Metanephros (tissue), 2 donors: ENCODE measurements around the gene MTMR3. TPM values are rescaled to one million over a fixed set of nuclear protein-coding genes. Genes with fewer than 3 reads are reported as not detected.

Source experiments
- small RNA-seq: library from RNA; depleted of rRNA; stranded (forward); fragments of <200 nt; gene quantifications from one replicate; pipeline ENCODE3, GENCODE V24; 2014; ENCODE audit warnings: low replicate concordance
- total RNA-seq: library from RNA; depleted of rRNA; stranded (reverse); fragments of >200 nt; gene quantifications from one replicate; pipeline ENCODE4 v1.2.3, GENCODE V29; 2014

Gene MTMR3
- total RNA-seq, result 77.4 TPM

DNA sequence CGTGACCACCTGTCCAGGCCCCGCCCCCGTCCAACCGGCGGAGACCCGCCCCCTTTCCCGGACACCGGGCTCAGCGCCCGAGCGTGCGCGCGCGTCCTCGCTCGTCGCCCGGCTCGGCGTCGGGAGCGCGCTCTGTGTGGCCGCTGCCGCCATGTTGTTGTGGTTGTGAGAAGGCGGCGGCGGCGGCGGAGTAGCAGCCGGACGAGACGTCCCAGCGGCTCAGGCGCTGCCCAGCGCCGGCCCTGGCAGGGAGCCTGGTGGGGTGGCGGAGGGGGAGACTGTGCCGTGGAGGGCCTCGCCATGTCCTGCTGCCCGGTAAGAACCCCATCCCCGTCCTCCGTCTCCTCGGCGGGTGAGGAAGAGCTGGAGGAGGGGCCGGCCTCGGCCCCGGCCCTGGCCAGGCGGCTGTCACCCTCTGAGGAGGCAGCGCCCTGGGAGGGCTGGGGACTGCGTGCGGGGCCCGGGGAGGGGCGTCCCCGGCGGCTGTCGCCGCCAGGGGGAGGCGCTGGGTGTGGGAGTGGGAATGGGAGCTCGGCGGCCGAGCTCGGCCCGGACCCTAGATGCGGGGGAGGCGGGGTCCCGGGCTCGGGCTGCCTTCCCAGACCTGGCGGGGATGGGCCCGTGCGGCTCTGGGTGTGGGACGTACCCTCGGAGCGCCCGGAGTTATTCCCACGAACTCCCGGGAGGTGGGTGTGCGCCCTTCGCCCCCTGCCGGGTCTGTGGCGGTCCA, at the start of gene MTMR3:
TSS of gene MTMR3 (plus strand) at position 130 of the 730 bp plus-strand sequence. CDS start 87,886 bp downstream, outside the sequence.

GRCh38 chr22:29837741-29838598, 45.0 kb upstream of the MTMR3 start, which contains the start of gene ASCC2:
Gene ASCC2 (minus strand): TSS chr22:29838274. CDS start chr22:29832325, 5,949 bp downstream.

DNA sequence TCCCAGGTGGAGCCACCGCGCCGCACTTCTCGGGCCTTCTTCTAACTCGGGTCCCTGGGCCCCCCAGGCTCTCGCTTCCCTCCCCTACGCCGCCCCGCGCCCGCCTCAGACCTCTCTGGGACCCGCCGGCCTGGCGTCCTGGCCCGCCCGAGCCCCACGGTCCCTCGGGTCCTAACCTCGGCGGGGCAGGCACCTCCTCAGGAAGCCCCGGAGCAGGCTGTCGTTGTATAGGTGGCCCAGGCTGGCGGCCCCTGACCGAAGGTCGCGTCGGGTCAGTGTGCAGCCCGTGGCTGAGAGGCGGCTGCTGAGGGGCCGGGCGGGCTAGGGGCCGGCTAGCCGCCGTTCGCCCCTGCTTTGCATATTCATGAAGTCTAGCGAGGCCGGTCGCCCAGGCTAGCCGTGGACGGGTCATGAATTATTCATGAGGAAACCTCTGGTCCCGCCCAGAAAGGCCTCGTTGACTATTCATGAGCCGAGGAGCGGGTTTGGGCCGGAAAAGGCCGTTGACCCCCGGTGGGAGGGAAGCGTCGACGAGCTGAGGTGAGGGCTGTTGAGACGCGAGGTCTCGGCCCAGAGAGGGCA, 197.1 kb downstream of the MTMR3 start, which contains the start of gene HORMAD2:
TSS of gene HORMAD2 (plus strand) at position 513 of the 582 bp plus-strand sequence. CDS start 13,489 bp downstream, outside the sequence.

Small RNA genes within 50 kb of the gene (small RNA-seq; reads per million reads assigned to genes)
- gene MIR6818 (not detected), gene RNU6-331P (not detected)

Other genes starting within 250 kb of the MTMR3 start
- gene CABP7, start 163.2 kb upstream of the MTMR3 start, total RNA-seq, result not detected
- 20.7 TPM for gene ZMAT5, start 116.2 kb upstream of the MTMR3 start, total RNA-seq
- 119 TPM for gene UQCR10, start 115.8 kb upstream of the MTMR3 start, total RNA-seq
- 37.6 TPM for gene ASCC2, start 44.9 kb upstream of the MTMR3 start, total RNA-seq
- gene HORMAD2, start 197.3 kb downstream of the MTMR3 start, total RNA-seq, result not detected